H9 (cell line): ENCODE measurements around the gene BCL2L2. TPM values are rescaled to one million over a fixed set of nuclear protein-coding genes. Genes with fewer than 3 reads are reported as not detected.

Source experiments
- DNase-seq: peaks from one replicate; pipeline ENCODE4 v3.0.0-alpha.2; 2017
- H2AFZ ChIP-seq: one replicate; pipeline ENCODE4 v1.6.1; 2013; ENCODE audit warnings: mild to moderate bottlenecking, low read length, control low read depth, moderate library complexity
- H2AK5ac ChIP-seq: 2 replicates; pipeline ENCODE4 v1.6.1; 2013; ENCODE audit warnings: low read length, control low read depth, mixed read lengths; ENCODE audit not compliant: insufficient read length
- H2BK120ac ChIP-seq: one replicate; pipeline ENCODE4 v1.6.1; 2013; ENCODE audit warnings: low read depth, mild to moderate bottlenecking, low read length, control low read depth, inconsistent platforms; ENCODE audit not compliant: poor library complexity, severe bottlenecking
- H2BK12ac ChIP-seq: 2 replicates; pipeline ENCODE4 v1.6.1; 2013; ENCODE audit warnings: low read length, control low read depth, mixed read lengths, low read depth; ENCODE audit not compliant: insufficient read length
- H2BK15ac ChIP-seq: 2 replicates; pipeline ENCODE4 v1.6.1; 2013; ENCODE audit warnings: low read depth, low read length, control low read depth
- H2BK20ac ChIP-seq: one replicate; pipeline ENCODE4 v1.6.1; 2013; ENCODE audit warnings: low read depth, mild to moderate bottlenecking, low read length, control low read depth, inconsistent platforms; ENCODE audit not compliant: poor library complexity, severe bottlenecking
- H2BK5ac ChIP-seq: 2 replicates; pipeline ENCODE4 v1.6.1; 2013; ENCODE audit warnings: low read length, control low read depth, mixed read lengths; ENCODE audit not compliant: insufficient read length
- H3K14ac ChIP-seq: 2 replicates; pipeline ENCODE4 v1.6.1; 2013; ENCODE audit warnings: low read length, control low read depth; ENCODE audit not compliant: insufficient read depth
- H3K18ac ChIP-seq: 2 replicates; pipeline ENCODE4 v1.6.1; 2013; ENCODE audit warnings: low read depth, mild to moderate bottlenecking, mixed read lengths, low read length, control low read depth; ENCODE audit not compliant: insufficient read length
- H3K23ac ChIP-seq: 2 replicates; pipeline ENCODE4 v1.6.1; 2013; ENCODE audit warnings: low read length, control low read depth, mixed read lengths, low read depth; ENCODE audit not compliant: insufficient read length
- H3K23me2 ChIP-seq: 2 replicates; pipeline ENCODE4 v1.6.1; 2013; ENCODE audit warnings: low read depth, mild to moderate bottlenecking, mixed read lengths, low read length, control low read depth; ENCODE audit not compliant: insufficient read length, poor library complexity, severe bottlenecking
- H3K27ac ChIP-seq: 2 replicates; pipeline ENCODE4 v1.5.1; 2013; ENCODE audit warnings: low read length, control low read depth, mixed read lengths, low read depth; ENCODE audit not compliant: insufficient read length
- H3K27me3 ChIP-seq: 2 replicates; pipeline ENCODE4 v1.6.1; 2013; ENCODE audit warnings: low read length, control low read depth, inconsistent platforms; ENCODE audit not compliant: insufficient read depth
- H3K4ac ChIP-seq: 2 replicates; pipeline ENCODE4 v1.6.1; 2013; ENCODE audit warnings: low read depth, mild to moderate bottlenecking, control low read depth, inconsistent platforms, low read length, moderate library complexity
- H3K4me1 ChIP-seq: 2 replicates; pipeline ENCODE4 v1.6.1; 2013; ENCODE audit warnings: low read length, control low read depth, inconsistent platforms; ENCODE audit not compliant: insufficient read depth
- H3K4me2 ChIP-seq: 2 replicates; pipeline ENCODE4 v1.6.1; 2013; ENCODE audit warnings: low read length, control low read depth, mixed read lengths; ENCODE audit not compliant: insufficient read length, insufficient read depth
- H3K56ac ChIP-seq: 2 replicates; pipeline ENCODE4 v1.6.1; 2013; ENCODE audit warnings: low read depth, mild to moderate bottlenecking, mixed read lengths, low read length, control low read depth; ENCODE audit not compliant: insufficient read length
- H3K79me1 ChIP-seq: 2 replicates; pipeline ENCODE4 v1.6.1; 2013; ENCODE audit warnings: low read depth, mild to moderate bottlenecking, moderate library complexity, low read length, control low read depth, inconsistent platforms; ENCODE audit not compliant: insufficient read depth, poor library complexity, severe bottlenecking
- H3K79me2 ChIP-seq: 2 replicates; pipeline ENCODE4 v1.6.1; 2013; ENCODE audit warnings: low read length, control low read depth, inconsistent platforms; ENCODE audit not compliant: insufficient read depth
- H3K9ac ChIP-seq: 2 replicates; pipeline ENCODE4 v1.6.1; 2013; ENCODE audit warnings: low read length, control low read depth, mixed read lengths; ENCODE audit not compliant: insufficient read length; ENCODE audit errors: extremely low read depth
- H3K9me3 ChIP-seq: one replicate; pipeline ENCODE4 v1.6.1; 2013; ENCODE audit warnings: low read depth, low read length, inconsistent platforms; ENCODE audit not compliant: control insufficient read depth
- H3T11ph ChIP-seq: one replicate; pipeline ENCODE4 v1.6.1; 2013; ENCODE audit warnings: mild to moderate bottlenecking, low read length, control low read depth, inconsistent platforms
- H4K20me1 ChIP-seq: one replicate; pipeline ENCODE4 v1.6.1; 2013; ENCODE audit not compliant: control insufficient read depth, insufficient read length, insufficient read depth
- H4K5ac ChIP-seq: 2 replicates; pipeline ENCODE4 v1.6.1; 2013; ENCODE audit warnings: low read depth, mild to moderate bottlenecking, mixed read lengths, low read length, control low read depth; ENCODE audit not compliant: insufficient read length
- H4K8ac ChIP-seq: replicated peaks from 2 replicates; pipeline ENCODE4 v1.6.1; 2013; ENCODE audit warnings: low read length, control low read depth, mixed read lengths, low read depth; ENCODE audit not compliant: insufficient read length
- H4K91ac ChIP-seq: 2 replicates; pipeline ENCODE4 v1.6.1; 2013; ENCODE audit warnings: low read depth, mild to moderate bottlenecking, moderate library complexity, mixed read lengths, low read length, control low read depth; ENCODE audit not compliant: insufficient read length
- H3K27ac Mint-ChIP-seq, 3 experiments: 2 replicates in 2 of 3; 3 replicates in 1 of 3; pipeline ENCODE4 v1.8.0; 2020 to 2021; ENCODE audit warnings: mixed read lengths in 3 of 3, mild to moderate bottlenecking in 1 of 3, moderate library complexity in 1 of 3
- H3K27me3 Mint-ChIP-seq: 2 replicates; pipeline ENCODE4 v1.8.0; 2021; ENCODE audit warnings: low read depth, mild to moderate bottlenecking, moderate library complexity, mixed read lengths
- H3K36me3 Mint-ChIP-seq, 3 experiments: 2 replicates in 2 of 3; 3 replicates in 1 of 3; pipeline ENCODE4 v1.8.0; 2020 to 2021; ENCODE audit warnings: low read depth in 3 of 3, mixed read lengths in 3 of 3; ENCODE audit not compliant: insufficient read depth in 1 of 3
- H3K4me1 Mint-ChIP-seq, 2 experiments: 2 replicates each; pipeline ENCODE4 v1.8.0; 2020; ENCODE audit warnings: mixed read lengths in 2 of 2
- H3K4me3 Mint-ChIP-seq, 2 experiments: 2 replicates in 1 of 2; 3 replicates in 1 of 2; pipeline ENCODE4 v1.8.0; 2020 to 2021; ENCODE audit warnings: mild to moderate bottlenecking in 2 of 2, mixed read lengths in 2 of 2, moderate library complexity in 1 of 2
- H3K9me3 Mint-ChIP-seq, 2 experiments: 2 replicates in 1 of 2; 3 replicates in 1 of 2; pipeline ENCODE4 v1.8.0; 2020; ENCODE audit warnings: mild to moderate bottlenecking in 2 of 2, mixed read lengths in 2 of 2, moderate library complexity in 1 of 2
- WGBS: extraction: QIAGEN DNeasy Blood & Tissue Kit; methylation state at CpG from one replicate; pipeline ENCODE4 v1.1.7; 2013; ENCODE audit warnings: missing lambda C conversion rate, low lambda C conversion rate, mixed read lengths; ENCODE audit not compliant: insufficient read length; ENCODE audit errors: extremely low coverage; 5-methylcytosine and 5-hydroxymethylcytosine counted together
- total RNA-seq: library from RNA; stranded (reverse); gene quantifications from 2 replicates; pipeline ENCODE4 v1.2.1, GENCODE V29; 2021
- TF ChIP-seq, protein P1 (sequence below): fragments of 200-600 bp; sonication (generic); conservative IDR thresholded peaks from 3 replicates; pipeline ENCODE4 v1.8.0; 2021; ENCODE audit warnings: antibody characterized with exemption, mild to moderate bottlenecking

BCL2L2 gene
- total RNA-seq, 1 experiment from 2014 or later: 8.4 TPM

DNA sequence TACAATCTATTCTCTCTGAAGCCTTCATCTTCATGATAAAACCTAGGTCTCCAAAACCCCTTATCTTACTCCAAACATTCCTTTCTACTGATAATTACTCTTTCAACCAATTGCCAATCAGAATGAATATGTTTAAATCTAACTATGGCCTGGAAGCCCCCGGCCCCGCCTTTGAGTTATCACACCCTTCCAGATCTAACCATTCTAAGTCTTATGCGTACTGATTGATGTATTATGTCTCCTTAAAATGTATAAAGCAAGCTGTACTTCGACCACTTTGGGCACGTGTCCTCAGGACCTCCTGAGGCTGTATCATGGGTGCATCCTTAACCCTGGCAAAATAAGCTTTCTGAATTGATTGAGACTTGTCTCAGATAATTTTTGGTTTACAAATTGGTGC, 29.0 kb downstream of the BCL2L2 start:
- DNase-seq: no peak
- WGBS: no CpG with 5 or more reads among the region's 5 CpGs
- H3K9me3 Mint-ChIP-seq: peaks cover 28 to 36% of the 10 kb centered on the region in 2 experiments

More for the DNA sequence above, 29.0 kb downstream of the BCL2L2 start:
- Histone ChIP-seq H2BK12ac (no peak overlapping the region), H3K79me1 (no peaks in the 10 kb centered on the region), H4K91ac (no peak overlapping the region), H3K4ac (no peak overlapping the region), H3K9ac (no peak overlapping the region), H3K4me1 (no peaks in the 10 kb centered on the region), H2BK20ac (no peak overlapping the region), H3K27ac (no peak overlapping the region), H3K9me3 (no peaks in the 10 kb centered on the region), H2AK5ac (no peak overlapping the region), H3K79me2 (no peaks in the 10 kb centered on the region), H2BK120ac (no peak overlapping the region), H2BK5ac (no peak overlapping the region), H3K56ac (no peak overlapping the region), H4K8ac (no peak overlapping the region), H2AFZ (no peak overlapping the region), H3T11ph (no peak overlapping the region), H3K14ac (no peak overlapping the region), H4K5ac (no peak overlapping the region), H3K18ac (no peak overlapping the region), H3K23ac (no peak overlapping the region), H3K27me3 (no peaks in the 10 kb centered on the region), H4K20me1 (no peaks in the 10 kb centered on the region), H3K23me2 (no peaks in the 10 kb centered on the region), H2BK15ac (no peak overlapping the region), H3K4me2 (no peak overlapping the region)
- no peak overlapping the region; a peak in 1 of 7 replicates for H3K27ac Mint-ChIP-seq
- H3K36me3 Mint-ChIP-seq: peaks cover 1 to 9% (median 9%) of the 10 kb centered on the region in 3 experiments
- TF ChIP-seq, protein P1, sequence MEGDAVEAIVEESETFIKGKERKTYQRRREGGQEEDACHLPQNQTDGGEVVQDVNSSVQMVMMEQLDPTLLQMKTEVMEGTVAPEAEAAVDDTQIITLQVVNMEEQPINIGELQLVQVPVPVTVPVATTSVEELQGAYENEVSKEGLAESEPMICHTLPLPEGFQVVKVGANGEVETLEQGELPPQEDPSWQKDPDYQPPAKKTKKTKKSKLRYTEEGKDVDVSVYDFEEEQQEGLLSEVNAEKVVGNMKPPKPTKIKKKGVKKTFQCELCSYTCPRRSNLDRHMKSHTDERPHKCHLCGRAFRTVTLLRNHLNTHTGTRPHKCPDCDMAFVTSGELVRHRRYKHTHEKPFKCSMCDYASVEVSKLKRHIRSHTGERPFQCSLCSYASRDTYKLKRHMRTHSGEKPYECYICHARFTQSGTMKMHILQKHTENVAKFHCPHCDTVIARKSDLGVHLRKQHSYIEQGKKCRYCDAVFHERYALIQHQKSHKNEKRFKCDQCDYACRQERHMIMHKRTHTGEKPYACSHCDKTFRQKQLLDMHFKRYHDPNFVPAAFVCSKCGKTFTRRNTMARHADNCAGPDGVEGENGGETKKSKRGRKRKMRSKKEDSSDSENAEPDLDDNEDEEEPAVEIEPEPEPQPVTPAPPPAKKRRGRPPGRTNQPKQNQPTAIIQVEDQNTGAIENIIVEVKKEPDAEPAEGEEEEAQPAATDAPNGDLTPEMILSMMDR: no peak
- H3K27me3 Mint-ChIP-seq: peaks cover 35% of the 10 kb centered on the region
- H3K4me1 Mint-ChIP-seq: no peaks in the 10 kb centered on the region
- H3K4me3 Mint-ChIP-seq: no peak overlapping the region
